HG02759 (cell line): ENCODE results near the gene FKBP6.
A peak's percentile ranks its signal among the peaks of the same experiment; 100 is the strongest.
"Not testable (repeated sequence)": the region's sequence is repeated elsewhere in the genome, so short reads cannot be mapped to it uniquely, and the experiment has no call there.

Source experiments
- ATAC-seq: cut with Tn5 transposase; IDR thresholded peaks from one replicate; pipeline ENCODE4 v1.9.1; 2021; ENCODE audit warnings: mild to moderate bottlenecking, moderate library complexity; ENCODE audit not compliant: unreplicated experiment

FKBP6 gene

GRCh38 chr7:73323434-73324080 lies 4.4 kb upstream of the FKBP6 start:
- not testable (repeated sequence) for ATAC-seq

GRCh38 chr7:73324081-73324845 lies 3.7 kb upstream of the FKBP6 start:
- ATAC-seq, result peak; percentile 79

DNA sequence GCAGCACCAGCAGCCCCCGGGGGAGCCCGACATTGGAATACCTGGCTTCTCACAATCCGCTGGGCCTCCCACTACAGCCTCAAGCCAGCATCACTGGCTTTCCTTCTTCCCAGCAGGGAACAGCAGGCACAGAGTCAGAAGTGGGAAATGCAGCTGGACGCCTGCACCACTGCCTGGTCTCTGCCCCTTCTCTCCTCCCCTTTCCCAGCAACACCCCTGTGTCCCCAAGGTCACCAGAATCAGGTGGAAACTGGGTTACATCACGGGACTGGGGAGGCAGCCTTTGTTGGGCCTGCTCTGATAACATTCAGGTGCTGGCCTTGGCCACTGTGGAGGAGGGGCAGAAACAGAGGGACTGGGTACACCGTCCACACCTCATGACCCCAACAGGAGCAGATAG lies 2.5 kb upstream of the FKBP6 start:
- not testable (repeated sequence) for ATAC-seq

DNA sequence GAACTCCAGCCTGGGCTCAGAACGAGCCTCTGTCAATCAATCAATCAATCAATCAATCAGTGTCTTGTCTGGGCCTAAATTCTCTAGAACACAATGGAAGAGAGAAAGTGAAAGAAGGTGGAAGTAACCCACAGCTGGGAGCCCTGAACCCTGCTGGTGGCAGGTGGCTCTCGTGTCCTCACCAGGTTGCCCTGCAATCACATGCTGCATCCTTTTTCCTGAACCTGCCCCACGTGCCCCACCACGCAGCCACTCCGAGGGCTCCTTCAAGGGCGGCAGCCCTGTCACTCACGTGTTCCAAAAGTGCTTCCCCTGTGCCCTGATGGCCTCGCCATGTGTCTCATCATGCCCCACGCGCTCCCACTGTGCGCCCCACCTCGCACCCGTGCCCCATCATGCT lies 512 bp upstream of the FKBP6 start:
- not testable (repeated sequence) for ATAC-seq

DNA sequence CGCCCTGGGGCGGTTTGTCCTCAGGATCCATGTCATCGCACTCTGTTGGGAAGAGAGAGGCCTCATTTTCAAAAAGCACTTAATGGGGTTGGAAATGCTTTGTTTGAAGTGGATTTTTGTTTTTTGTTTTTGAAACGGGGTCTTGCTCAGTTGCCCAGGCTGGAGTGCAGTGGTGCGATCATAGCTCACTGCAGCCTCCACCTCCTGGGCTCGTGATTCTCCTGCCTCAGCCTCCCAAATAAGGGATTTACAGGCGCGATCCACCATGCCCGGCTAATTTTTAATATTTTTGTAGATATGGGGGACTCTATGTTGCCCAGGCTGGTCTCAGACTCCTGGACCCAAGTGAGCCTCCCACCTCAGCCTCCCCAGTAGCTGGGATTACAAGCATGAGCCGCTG lies 735 bp downstream of the FKBP6 start:
- no peak for ATAC-seq

GRCh38 chr7:73329861-73330581 lies 2.1 kb downstream of the FKBP6 start:
- no peak for ATAC-seq

DNA sequence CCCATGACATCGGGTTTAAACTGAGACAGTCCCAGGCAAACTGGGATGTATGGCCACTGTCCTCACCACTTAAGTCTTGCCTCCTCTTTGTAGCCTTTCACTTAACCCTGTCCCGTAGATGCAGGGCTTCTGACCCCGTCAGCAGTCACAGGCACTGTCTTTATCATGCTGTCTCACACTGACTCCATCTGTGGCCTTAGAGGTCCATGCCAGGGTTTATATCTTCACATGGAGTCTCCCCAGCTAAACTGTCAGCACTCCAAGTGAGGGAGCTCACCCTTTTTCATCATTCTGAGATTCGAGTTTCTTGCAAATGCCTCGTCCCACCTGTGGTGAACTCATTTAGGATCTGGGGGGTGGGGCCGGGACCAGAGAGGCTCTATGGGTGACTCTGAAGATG lies 2.8 kb downstream of the FKBP6 start:
- ATAC-seq, result no peak

- ATAC-seq, result no peak
Measured at GRCh38 chr7:73332447-73332846, 4.5 kb downstream of the FKBP6 start.

DNA sequence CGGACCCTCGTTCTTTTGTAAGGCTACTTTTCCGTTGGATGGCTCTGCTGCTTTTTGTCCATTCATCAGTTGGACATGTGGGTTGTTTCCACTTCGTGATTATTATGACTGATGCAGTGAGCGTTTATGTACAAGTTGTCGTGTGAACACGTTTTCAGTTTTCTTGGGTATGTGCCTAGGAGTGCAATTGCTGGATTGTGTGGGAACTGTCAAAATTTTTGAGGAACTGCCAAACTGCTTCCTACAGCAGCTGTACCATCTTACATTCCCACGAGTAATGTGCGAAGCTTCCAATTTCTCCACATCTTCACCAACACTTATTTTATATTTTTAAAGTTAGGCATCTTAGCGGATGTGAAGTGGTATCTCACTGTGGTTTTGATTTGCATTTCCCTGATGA lies 10.4 kb downstream of the FKBP6 start:
- ATAC-seq, result no peak

DNA sequence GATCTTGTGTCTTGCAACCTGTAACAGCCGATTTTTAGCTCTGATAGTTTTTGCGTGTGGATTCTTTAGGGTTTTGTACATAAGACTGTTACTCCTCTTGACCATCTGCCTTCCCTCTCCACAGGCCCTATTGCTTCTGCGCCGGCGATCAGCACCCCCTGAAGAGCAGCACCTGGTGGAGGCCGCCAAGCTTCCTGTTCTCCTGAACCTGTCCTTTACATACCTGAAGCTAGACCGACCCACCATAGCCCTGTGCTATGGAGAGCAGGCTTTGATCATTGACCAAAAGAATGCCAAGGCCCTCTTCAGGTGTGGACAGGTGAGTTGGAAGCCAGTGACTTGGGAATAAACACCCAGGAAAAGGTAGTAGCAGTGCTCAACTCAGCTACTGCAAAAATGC lies 12.6 kb downstream of the FKBP6 start:
- no peak for ATAC-seq

GRCh38 chr7:73341877-73342276 lies 13.9 kb downstream of the FKBP6 start:
- ATAC-seq, result no peak

GRCh38 chr7:73342645-73343044 lies 14.7 kb downstream of the FKBP6 start:
- ATAC-seq, result no peak

- ATAC-seq, result no peak
Measured at GRCh38 chr7:73343671-73344380, 15.9 kb downstream of the FKBP6 start.

DNA sequence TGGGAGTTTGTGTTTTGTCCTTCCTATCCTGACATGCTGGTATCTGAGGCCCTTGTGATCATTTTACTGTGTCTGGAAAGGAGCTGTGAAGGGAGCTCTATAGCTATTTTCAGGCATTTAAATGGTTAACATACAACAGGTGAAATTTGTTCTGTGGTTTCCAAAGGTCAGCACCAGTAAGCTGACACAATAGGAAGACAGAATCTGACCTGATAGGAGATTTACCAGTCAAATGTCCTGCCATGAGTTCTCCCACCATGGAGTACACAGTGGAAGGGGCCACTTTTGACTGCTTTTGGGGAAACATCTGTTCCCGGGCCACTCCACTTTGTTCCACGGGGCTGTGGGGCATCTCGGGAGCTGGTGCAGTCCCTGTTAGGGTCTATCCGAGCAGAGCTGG lies 17.6 kb downstream of the FKBP6 start:
- no peak for ATAC-seq

DNA sequence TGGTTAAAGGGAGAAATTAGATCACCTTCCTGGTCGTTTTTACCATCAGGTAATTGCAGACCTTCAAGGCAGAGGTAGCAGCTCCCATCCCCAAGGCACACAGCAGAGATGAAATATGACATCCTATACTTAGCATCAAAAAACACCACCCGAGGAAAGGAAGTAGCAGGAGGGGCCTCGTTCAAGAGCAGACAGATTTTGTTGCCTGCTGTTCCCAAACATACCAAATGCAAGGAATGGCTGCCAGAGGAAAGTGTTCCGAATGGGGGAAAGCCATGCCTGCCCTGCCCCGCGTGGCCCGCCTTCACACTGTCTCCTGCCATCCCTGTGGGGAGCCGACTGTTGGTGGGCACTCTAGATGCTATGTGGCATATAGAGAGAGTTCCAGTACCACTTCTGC lies 18.0 kb downstream of the FKBP6 start:
- ATAC-seq, result no peak

DNA sequence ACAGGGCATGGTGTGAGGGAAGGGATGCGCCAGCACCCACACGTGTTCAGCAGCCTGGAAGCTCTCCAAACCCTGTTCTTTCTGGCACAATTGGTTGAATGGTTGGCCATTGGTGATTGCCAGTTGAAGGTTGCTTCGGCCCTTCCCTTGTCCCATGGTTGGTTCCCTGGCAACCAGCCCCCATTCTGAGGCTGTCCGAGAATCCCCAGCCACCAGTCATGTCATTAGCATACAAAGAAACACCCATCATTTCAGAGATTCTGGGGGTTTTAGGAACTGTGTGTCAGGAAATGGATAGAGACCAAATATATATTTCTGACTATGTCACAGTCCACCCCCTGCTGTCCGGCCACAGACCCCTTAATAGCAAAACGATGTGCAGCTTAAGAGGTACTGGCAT lies 21.8 kb downstream of the FKBP6 start:
- ATAC-seq, result no peak

DNA sequence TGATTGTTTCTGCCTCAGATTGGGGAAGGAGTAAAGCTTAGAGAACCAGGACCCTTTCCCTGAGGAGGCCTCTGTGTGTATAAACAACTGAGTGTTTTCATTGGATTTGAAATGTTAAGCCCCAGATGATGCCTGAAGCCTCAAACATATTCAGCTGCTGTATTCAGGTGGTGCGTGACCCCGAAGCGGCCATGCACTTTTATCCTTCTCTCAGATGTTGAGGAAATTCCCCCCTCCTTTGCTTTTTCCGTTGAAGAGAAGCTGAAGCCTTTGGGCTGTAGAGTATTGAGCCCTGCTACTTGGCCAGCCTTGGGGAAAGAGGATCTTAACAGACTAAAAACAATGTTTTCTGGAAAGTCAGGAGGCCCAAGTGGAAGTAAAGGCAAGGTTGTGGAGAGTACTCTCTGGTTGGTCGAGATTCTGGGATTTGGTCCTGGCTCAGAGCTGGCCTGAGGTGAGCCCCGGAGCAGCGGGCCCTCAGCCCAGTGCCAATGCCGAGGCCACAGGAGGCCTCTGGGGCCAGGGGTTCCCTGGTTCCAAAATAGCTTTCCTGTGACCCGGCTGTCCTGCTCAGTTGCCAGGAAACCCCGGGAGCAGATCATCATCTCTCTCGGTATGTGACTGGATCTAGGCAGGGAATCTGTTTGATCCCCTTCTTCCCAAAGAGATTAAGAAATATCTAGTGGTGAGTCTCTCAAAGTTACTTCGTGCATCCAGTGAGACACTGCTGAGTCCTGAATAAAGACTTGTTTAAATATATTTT lies 22.5 kb downstream of the FKBP6 start:
- ATAC-seq, result no peak

DNA sequence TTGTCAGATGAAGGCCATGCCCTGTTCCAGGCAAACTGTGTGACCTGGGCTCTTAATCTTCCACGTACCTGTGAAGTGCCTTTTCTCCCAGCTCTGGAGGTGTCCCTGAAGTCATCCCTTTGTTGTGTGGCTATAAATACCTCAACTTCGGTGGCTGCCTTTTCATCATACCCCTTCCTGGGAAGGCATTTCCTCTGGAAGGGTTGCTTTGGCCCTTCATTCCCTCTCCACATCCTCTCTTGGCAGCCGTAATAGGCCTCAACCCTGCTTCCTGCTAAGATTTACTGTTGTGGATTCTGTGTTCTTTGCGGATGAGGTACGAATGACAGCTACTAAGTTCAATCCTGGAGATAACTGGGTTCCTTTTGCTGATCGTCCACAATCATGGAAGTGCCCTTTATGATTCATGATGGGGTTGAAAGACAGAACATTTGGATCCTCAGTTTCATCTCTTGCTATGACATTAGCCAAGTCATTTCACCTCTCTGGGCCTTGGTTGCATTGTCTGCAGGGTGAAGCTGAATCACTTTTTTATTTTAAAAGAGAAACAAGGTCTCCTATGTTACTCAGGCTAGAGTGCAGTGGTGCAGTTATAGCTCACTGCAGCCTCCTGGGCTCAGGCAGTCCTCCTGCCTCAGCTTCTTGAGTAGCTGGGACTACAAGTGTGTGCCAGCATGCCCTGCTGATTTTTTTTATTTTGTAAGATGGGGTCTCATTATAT lies 23.6 kb downstream of the FKBP6 start:
- no peak for ATAC-seq

DNA sequence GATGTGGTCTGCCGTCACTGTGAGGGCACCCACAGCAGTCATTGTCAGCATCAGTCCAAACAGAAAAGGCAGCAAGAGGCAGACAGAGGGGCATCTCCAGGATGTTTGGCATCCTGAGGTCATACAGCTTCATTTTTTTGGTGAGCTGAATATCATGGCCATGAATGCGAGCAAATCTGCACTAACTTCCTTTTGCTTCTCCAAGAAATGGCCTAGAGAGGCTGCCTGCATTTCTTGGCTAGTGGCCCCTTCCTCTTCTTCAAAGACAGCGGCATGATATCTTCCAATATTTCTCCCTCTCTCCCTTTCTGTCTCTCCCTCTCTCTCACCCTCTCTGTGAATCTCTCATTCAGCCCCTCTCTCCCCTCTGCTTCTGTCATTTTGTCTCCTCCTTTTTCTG lies 24.8 kb downstream of the FKBP6 start:
- ATAC-seq, result no peak

DNA sequence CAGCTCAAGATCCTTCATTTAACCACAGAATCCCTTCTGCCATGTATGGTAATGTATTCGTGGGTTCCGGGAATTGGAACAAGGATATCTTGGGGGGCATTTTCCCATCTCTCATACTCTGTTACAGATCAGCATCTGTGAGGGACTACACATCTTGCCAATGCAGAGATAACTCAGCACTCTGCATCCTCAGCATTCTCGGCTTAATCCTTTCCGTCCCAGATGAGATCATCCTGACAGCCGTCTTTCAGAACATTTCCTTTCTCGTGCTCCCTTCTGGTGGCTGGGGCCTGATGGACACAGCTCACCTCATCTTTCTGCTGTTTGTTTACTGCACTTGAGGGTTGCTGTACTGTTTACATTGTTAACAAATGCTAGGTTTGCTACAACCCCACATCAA lies 25.3 kb downstream of the FKBP6 start:
- no peak for ATAC-seq
